ENCODE results near the gene BLM. TPM values are rescaled to one million over a fixed set of nuclear protein-coding genes. Genes with fewer than 3 reads are reported as not detected.

BLM gene
- total and polyA plus RNA-seq, 2 donors (not counting 1 experiment from before 2014, with no cell fraction given), result 1.5 to 1.7 TPM

DNA sequence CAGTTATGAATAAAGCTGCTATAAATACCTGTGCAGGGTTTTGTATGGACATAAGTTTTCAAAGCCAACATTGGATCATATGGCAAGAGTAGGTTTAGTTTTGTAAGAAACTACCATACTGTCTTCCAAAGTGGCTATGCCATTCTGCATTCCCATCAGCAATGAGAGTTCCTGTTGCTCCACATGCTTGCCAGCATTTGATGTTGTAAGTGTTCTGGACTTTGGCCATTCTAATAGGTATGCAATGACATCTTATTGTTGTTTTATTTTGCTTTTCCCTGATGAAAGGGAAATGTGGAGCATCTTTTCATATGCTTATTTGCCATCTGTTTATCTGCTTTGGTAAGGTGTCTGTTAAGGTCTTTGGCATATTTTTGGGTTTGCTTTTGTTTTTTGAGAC lies 22.2 kb upstream of the BLM start:
- Histone ChIP-seq H3K36me3 (ENCODE audit: control insufficient read depth, insufficient read depth, low read length) (no peaks in the 10 kb centered on the region), H4K20me1 (ENCODE audit: control insufficient read depth, extremely low read depth, insufficient read depth, low read length) (no peaks in the 10 kb centered on the region), H3K9ac (ENCODE audit: insufficient read depth, low read length) (no peak overlapping the region), H2AFZ (ENCODE audit: low read length) (no peak overlapping the region), H3K4me3 (replicated peaks in 1 of 4; ENCODE audit: control extremely low read depth in 1 of 4, insufficient read depth in 1 of 4, low read depth in 3 of 4, low read length in 4 of 4) (no peak overlapping the region), H3K4me2 (ENCODE audit: extremely low read depth, insufficient read depth, low read length) (no peak overlapping the region), H3K27ac (ENCODE audit: insufficient read depth, low read length) (no peak overlapping the region), H3K4me1 (ENCODE audit: control insufficient read depth, extremely low read depth, insufficient read depth, low read length) (no peaks in the 10 kb centered on the region), H3K9me3 (ENCODE audit: control insufficient read depth, insufficient read depth, low read depth, low read length) (no peaks in the 10 kb centered on the region), H3K79me2 (ENCODE audit: control insufficient read depth, insufficient read depth, low read length) (no peaks in the 10 kb centered on the region), H3K27me3 (ENCODE audit: control insufficient read depth, insufficient read depth, low read length) (no peaks in the 10 kb centered on the region)
- no peak for DNase-seq (ENCODE audit: low read depth in 2 of 2)
- TF ChIP-seq EZH2 (IDR thresholded peaks at IDR 0.05; ENCODE audit: low read length, missing control alignments), result no peak
- TF ChIP-seq, protein P1, sequence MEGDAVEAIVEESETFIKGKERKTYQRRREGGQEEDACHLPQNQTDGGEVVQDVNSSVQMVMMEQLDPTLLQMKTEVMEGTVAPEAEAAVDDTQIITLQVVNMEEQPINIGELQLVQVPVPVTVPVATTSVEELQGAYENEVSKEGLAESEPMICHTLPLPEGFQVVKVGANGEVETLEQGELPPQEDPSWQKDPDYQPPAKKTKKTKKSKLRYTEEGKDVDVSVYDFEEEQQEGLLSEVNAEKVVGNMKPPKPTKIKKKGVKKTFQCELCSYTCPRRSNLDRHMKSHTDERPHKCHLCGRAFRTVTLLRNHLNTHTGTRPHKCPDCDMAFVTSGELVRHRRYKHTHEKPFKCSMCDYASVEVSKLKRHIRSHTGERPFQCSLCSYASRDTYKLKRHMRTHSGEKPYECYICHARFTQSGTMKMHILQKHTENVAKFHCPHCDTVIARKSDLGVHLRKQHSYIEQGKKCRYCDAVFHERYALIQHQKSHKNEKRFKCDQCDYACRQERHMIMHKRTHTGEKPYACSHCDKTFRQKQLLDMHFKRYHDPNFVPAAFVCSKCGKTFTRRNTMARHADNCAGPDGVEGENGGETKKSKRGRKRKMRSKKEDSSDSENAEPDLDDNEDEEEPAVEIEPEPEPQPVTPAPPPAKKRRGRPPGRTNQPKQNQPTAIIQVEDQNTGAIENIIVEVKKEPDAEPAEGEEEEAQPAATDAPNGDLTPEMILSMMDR (conservative IDR thresholded peaks at IDR 0.05 in 1 of 2, IDR thresholded peaks at IDR 0.05 in 1 of 2; ENCODE audit: low read depth in 1 of 2, low read length in 2 of 2), result no peak

DNA sequence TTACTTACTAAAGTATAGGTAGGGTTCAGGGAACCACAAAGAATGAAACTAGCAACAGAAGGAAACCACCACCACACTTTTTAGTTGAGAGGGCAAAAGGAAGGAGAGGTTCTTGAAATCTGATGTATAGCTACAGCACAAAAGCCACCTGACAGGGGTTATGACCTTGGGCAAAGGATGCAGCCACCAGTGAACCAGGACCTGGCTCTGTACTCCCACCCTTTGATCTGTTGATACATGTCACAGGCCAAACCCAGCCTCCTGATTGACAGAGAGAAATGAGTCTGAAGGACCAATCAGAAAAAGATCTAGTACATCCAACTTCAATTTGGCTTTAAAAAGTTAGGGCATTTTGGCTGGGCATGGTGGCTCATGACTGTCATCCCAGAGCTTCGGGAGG lies 20.0 kb upstream of the BLM start:
- no peak overlapping the region for H3K4me3 ChIP-seq (replicated peaks in 1 of 4; ENCODE audit: control extremely low read depth in 1 of 4, insufficient read depth in 1 of 4, low read depth in 3 of 4, low read length in 4 of 4)
- TF ChIP-seq, protein P1 (conservative IDR thresholded peaks at IDR 0.05 in 1 of 2, IDR thresholded peaks at IDR 0.05 in 1 of 2; ENCODE audit: low read depth in 1 of 2, low read length in 2 of 2), result no peak
- TF ChIP-seq EZH2 (IDR thresholded peaks at IDR 0.05; ENCODE audit: low read length, missing control alignments), result no peak
- no peaks in the 10 kb centered on the region for H3K9me3 ChIP-seq (ENCODE audit: control insufficient read depth, insufficient read depth, low read depth, low read length)
- no peaks in the 10 kb centered on the region for H4K20me1 ChIP-seq (ENCODE audit: control insufficient read depth, extremely low read depth, insufficient read depth, low read length)
- H3K4me2 ChIP-seq (ENCODE audit: extremely low read depth, insufficient read depth, low read length), result no peak overlapping the region
- H3K36me3 ChIP-seq (ENCODE audit: control insufficient read depth, insufficient read depth, low read length), result no peaks in the 10 kb centered on the region
- no peaks in the 10 kb centered on the region for H3K4me1 ChIP-seq (ENCODE audit: control insufficient read depth, extremely low read depth, insufficient read depth, low read length)
- H3K79me2 ChIP-seq (ENCODE audit: control insufficient read depth, insufficient read depth, low read length), result no peaks in the 10 kb centered on the region
- no peak overlapping the region for H3K27ac ChIP-seq (ENCODE audit: insufficient read depth, low read length)
- no peak overlapping the region for H2AFZ ChIP-seq (ENCODE audit: low read length)
- no peaks in the 10 kb centered on the region for H3K27me3 ChIP-seq (ENCODE audit: control insufficient read depth, insufficient read depth, low read length)
- no peak for DNase-seq (ENCODE audit: low read depth in 2 of 2)
- H3K9ac ChIP-seq (ENCODE audit: insufficient read depth, low read length), result no peak overlapping the region

DNA sequence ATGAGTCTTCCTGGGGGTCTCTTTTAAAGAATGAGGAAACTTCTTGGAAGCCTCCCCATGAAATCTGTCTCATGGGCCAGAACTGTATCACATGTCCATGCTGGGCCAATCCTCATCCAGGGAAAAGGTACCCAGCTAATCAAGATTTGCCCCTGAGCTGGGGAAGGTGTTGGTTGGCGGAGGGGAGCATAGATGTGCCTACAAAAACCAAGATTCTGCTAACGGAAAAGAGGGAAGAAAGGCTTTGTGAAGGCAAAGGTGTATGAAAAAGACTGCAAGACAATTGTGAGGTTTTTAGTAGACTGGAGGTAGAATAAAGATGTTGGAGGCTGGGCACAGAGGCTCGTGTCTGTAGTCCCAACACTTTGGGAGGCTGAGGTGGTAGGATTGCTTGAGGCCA lies 18.5 kb upstream of the BLM start:
- no peak for DNase-seq (ENCODE audit: low read depth in 2 of 2)
- H3K9ac ChIP-seq (ENCODE audit: insufficient read depth, low read length), result no peak overlapping the region

More for the DNA sequence above, 18.5 kb upstream of the BLM start:
- H3K27ac ChIP-seq (ENCODE audit: insufficient read depth, low read length), result no peak overlapping the region
- H3K4me3 ChIP-seq (replicated peaks in 1 of 4; ENCODE audit: control extremely low read depth in 1 of 4, insufficient read depth in 1 of 4, low read depth in 3 of 4, low read length in 4 of 4), result no peak overlapping the region
- no peak overlapping the region for H3K4me2 ChIP-seq (ENCODE audit: extremely low read depth, insufficient read depth, low read length)
- H3K27me3 ChIP-seq (ENCODE audit: control insufficient read depth, insufficient read depth, low read length), result no peaks in the 10 kb centered on the region
- H4K20me1 ChIP-seq (ENCODE audit: control insufficient read depth, extremely low read depth, insufficient read depth, low read length), result no peaks in the 10 kb centered on the region
- H2AFZ ChIP-seq (ENCODE audit: low read length), result no peak overlapping the region
- H3K79me2 ChIP-seq (ENCODE audit: control insufficient read depth, insufficient read depth, low read length), result no peaks in the 10 kb centered on the region
- no peaks in the 10 kb centered on the region for H3K9me3 ChIP-seq (ENCODE audit: control insufficient read depth, insufficient read depth, low read depth, low read length)
- H3K36me3 ChIP-seq (ENCODE audit: control insufficient read depth, insufficient read depth, low read length), result no peaks in the 10 kb centered on the region
- H3K4me1 ChIP-seq (ENCODE audit: control insufficient read depth, extremely low read depth, insufficient read depth, low read length), result no peaks in the 10 kb centered on the region
- no peak for TF ChIP-seq EZH2 (IDR thresholded peaks at IDR 0.05; ENCODE audit: low read length, missing control alignments)
- TF ChIP-seq, protein P1 (conservative IDR thresholded peaks at IDR 0.05 in 1 of 2, IDR thresholded peaks at IDR 0.05 in 1 of 2; ENCODE audit: low read depth in 1 of 2, low read length in 2 of 2), result no peak
